OCI-LY7 (cell line): ENCODE data around the gene KIAA1671. TPM values are rescaled to one million over a fixed set of nuclear protein-coding genes. Genes with fewer than 3 reads are reported as not detected.

Experiments
- BruUV-seq: library from RNA; stranded (reverse); fragments of 400-500 nt; replicated peaks from 2 replicates; lab custom pipeline; 2021; lab: Mats Ljungman, UMichigan
- CTCF ChIA-PET: fragments of 300-600 bp; sonication (Branson Sonifier 250); formaldehyde crosslinking; loops from one replicate; lab custom pipeline; 2022; ENCODE audit warnings: antibody characterized with exemption; ENCODE audit not compliant: unreplicated experiment; lab: Charles Lee
- POLR2A ChIA-PET: fragments of 300-600 bp; sonication (Branson Sonifier 250); formaldehyde crosslinking; loops from one replicate; lab custom pipeline; 2022; ENCODE audit warnings: antibody characterized with exemption; lab: Charles Lee
- DNase-seq: peaks from one replicate; pipeline ENCODE4 v3.0.0-alpha.2; 2015; ENCODE audit warnings: low spot score
- H2AFZ ChIP-seq: fragments of 200-600 bp; sonication (generic), shearing (Covaris generic); 2 replicates; pipeline ENCODE4 v1.6.1; 2014; ENCODE audit warnings: mild to moderate bottlenecking, antibody characterized with exemption, low read length, moderate library complexity
- H3K27ac ChIP-seq: fragments of 200-600 bp; sonication (generic); 2 replicates; pipeline ENCODE4 v1.5.1; 2014; ENCODE audit warnings: mixed run types, low read depth, mild to moderate bottlenecking, moderate library complexity, low read length, inconsistent platforms; ENCODE audit not compliant: poor library complexity, severe bottlenecking
- H3K36me3 ChIP-seq: fragments of 200-600 bp; sonication (generic); 2 replicates; pipeline ENCODE4 v1.6.1; 2014; ENCODE audit warnings: mild to moderate bottlenecking, antibody characterized with exemption, low read length, moderate library complexity, mixed read lengths; ENCODE audit not compliant: insufficient read depth
- H3K4me1 ChIP-seq: fragments of 200-600 bp; sonication (generic); 2 replicates; pipeline ENCODE4 v1.5.1; 2014; ENCODE audit warnings: mild to moderate bottlenecking, low read length; ENCODE audit not compliant: insufficient read depth, poor library complexity, severe bottlenecking
- H3K4me2 ChIP-seq: fragments of 200-600 bp; sonication (generic); 2 replicates; pipeline ENCODE4 v1.6.1; 2014; ENCODE audit warnings: mild to moderate bottlenecking, low read length
- H3K4me3 ChIP-seq: fragments of 200-600 bp; sonication (generic); 2 replicates; pipeline ENCODE4 v1.5.1; 2014; ENCODE audit warnings: mild to moderate bottlenecking, low read depth, low read length; ENCODE audit not compliant: poor library complexity, severe bottlenecking
- H3K79me2 ChIP-seq: fragments of 200-600 bp; sonication (generic); 2 replicates; pipeline ENCODE4 v1.6.1; 2016; ENCODE audit warnings: low read depth, mild to moderate bottlenecking, low read length, moderate library complexity, mixed read lengths; ENCODE audit not compliant: insufficient read depth
- H3K9me2 ChIP-seq: fragments of 200-600 bp; sonication (generic); 2 replicates; pipeline ENCODE4 v1.6.1; 2016; ENCODE audit warnings: mild to moderate bottlenecking, low read length, mixed read lengths; ENCODE audit not compliant: insufficient read depth
- H3K9me3 ChIP-seq: fragments of 200-600 bp; sonication (generic); 2 replicates; pipeline ENCODE4 v1.6.1; 2014; ENCODE audit warnings: mild to moderate bottlenecking, mixed run types, low read length, mixed read lengths
- H4K20me1 ChIP-seq: fragments of 200-600 bp; sonication (generic); 2 replicates; pipeline ENCODE4 v1.6.1; 2014; ENCODE audit warnings: mild to moderate bottlenecking, antibody characterized with exemption, low read length, moderate library complexity, mixed read lengths; ENCODE audit not compliant: insufficient read depth
- EZH2phosphoT487 ChIP-seq: fragments of 200-600 bp; sonication (generic); IDR thresholded peaks from 2 replicates; pipeline ENCODE4 v1.6.1; 2018; ENCODE audit warnings: low read depth, borderline replicate concordance, mild to moderate bottlenecking, mixed run types, antibody characterized with exemption, low read length, moderate library complexity, mixed read lengths
- intact Hi-C: fragments of 100-400 bp; cut with micrococcal nuclease; formaldehyde crosslinking; loops from one replicate; pipeline ENCODE4 v1.10.0; 2022; ENCODE audit not compliant: unreplicated experiment
- total RNA-seq, 2 experiments: library from RNA; depleted of rRNA in 1 of 2; stranded (reverse); fragments of >200 nt in 1 of 2; shearing (Covaris generic) in 1 of 2; gene quantifications; 2 replicates each; pipeline ENCODE4 v1.2.3, GENCODE V29; 2014 to 2022
- TF ChIP-seq, protein P1 (sequence below): fragments of 200-600 bp; sonication (generic); conservative IDR thresholded peaks from 2 replicates; pipeline ENCODE4 v1.5.1; 2014; ENCODE audit warnings: mild to moderate bottlenecking, antibody characterized with exemption, low read length, moderate library complexity, mixed read lengths

Gene KIAA1671
- total RNA-seq, 2 experiments from 2014 or later, result not detected

DNA sequence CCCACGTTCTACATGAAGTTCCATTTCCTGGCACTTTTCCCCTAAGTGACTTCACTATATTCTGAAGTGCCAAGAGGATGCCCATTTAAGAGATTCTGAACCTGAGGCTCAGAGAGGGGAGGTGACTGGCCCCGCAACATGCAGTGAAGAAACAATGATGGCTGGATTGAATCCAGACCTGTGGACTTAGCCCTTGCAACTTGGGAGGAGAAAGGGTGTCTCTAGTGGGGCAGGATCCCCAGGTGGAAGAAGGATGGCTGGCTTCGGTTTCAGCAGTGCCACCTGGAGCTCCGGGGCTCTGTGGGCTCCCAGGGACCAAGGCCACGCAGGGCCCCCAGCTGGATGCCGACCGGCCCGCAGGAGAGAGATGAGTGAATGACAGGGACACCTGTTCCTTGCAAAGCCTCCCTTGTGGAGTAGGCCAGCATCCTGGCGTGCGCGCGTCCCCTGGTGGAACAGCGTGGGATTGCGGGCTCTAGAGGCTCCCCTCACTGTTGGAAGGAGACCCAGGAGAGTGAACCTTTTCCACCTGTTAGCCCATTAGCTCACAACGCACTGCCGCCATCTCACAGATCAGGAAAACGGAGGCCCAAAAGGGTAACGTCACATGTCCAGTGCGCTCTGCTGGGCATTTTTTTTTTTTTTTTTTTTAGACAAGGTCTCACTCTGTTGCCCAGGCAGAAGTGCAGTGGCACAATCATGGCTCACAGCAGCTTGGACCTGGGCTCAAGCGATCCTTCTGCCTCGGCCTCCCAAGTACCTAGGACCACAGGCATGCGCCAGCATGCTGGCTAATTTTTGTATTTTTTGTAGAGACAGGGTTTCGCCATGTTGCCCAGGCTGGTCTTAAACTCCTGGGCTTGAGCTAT, 104.7 kb downstream of the KIAA1671 start:
- no peak overlapping the region for H2AFZ ChIP-seq
- no peaks in the 10 kb centered on the region for H3K79me2 ChIP-seq
- no peaks in the 10 kb centered on the region for H3K4me1 ChIP-seq
- H3K9me3 ChIP-seq, result no peaks in the 10 kb centered on the region
- intact Hi-C loops, result no loop called here
- CTCF ChIA-PET, result interaction anchor here (0.6 kb wide), 2 partner anchors 53 to 310 kb away, joined by 3 to 4 read pairs; no protein-coding TSS in a partner anchor
- peak; percentile 43 for DNase-seq
- no peaks in the 10 kb centered on the region for H3K36me3 ChIP-seq
- no peak overlapping the region for H3K27ac ChIP-seq
- no peaks in the 10 kb centered on the region for H3K9me2 ChIP-seq
- no TSS peak for BruUV-seq
- POLR2A ChIA-PET, result no interaction called here
- H3K4me3 ChIP-seq, result no peak overlapping the region
- H4K20me1 ChIP-seq, result no peaks in the 10 kb centered on the region
- TF ChIP-seq EZH2phosphoT487, result no peak
- TF ChIP-seq, protein P1, sequence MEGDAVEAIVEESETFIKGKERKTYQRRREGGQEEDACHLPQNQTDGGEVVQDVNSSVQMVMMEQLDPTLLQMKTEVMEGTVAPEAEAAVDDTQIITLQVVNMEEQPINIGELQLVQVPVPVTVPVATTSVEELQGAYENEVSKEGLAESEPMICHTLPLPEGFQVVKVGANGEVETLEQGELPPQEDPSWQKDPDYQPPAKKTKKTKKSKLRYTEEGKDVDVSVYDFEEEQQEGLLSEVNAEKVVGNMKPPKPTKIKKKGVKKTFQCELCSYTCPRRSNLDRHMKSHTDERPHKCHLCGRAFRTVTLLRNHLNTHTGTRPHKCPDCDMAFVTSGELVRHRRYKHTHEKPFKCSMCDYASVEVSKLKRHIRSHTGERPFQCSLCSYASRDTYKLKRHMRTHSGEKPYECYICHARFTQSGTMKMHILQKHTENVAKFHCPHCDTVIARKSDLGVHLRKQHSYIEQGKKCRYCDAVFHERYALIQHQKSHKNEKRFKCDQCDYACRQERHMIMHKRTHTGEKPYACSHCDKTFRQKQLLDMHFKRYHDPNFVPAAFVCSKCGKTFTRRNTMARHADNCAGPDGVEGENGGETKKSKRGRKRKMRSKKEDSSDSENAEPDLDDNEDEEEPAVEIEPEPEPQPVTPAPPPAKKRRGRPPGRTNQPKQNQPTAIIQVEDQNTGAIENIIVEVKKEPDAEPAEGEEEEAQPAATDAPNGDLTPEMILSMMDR, result peak; percentile 82
- no peak overlapping the region for H3K4me2 ChIP-seq

DNA sequence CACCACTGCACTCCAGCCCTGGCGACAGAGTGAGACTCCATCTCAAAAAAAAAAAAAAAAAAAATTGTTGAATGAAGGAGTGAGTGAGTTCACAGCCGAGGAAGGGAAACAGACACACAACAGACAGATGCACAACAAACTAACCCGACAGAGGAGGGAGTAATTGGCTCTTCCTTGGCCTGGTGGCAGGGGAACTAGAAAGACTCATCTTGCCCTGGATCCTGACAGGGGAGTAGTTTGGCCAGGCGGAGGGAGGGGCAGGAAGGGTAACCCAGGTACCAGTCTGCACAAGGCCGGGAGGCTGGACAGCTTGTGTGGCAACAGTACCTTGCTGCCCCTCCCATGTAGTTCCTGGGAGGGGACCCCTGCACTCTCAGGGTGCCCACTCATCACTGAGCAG, 106.9 kb downstream of the KIAA1671 start:
- intact Hi-C loops, result no loop called here
- Histone ChIP-seq H3K4me2 (no peak overlapping the region), H3K27ac (no peak overlapping the region), H3K9me2 (no peaks in the 10 kb centered on the region), H4K20me1 (no peaks in the 10 kb centered on the region), H3K4me3 (no peak overlapping the region), H3K36me3 (no peaks in the 10 kb centered on the region), H2AFZ (no peak overlapping the region), H3K9me3 (no peaks in the 10 kb centered on the region), H3K4me1 (no peaks in the 10 kb centered on the region), H3K79me2 (no peaks in the 10 kb centered on the region)
- CTCF ChIA-PET, result no interaction called here
- POLR2A ChIA-PET, result no interaction called here
- BruUV-seq, result no TSS peak
- no peak for DNase-seq
- TF ChIP-seq EZH2phosphoT487, result no peak
- TF ChIP-seq, protein P1, result no peak

DNA sequence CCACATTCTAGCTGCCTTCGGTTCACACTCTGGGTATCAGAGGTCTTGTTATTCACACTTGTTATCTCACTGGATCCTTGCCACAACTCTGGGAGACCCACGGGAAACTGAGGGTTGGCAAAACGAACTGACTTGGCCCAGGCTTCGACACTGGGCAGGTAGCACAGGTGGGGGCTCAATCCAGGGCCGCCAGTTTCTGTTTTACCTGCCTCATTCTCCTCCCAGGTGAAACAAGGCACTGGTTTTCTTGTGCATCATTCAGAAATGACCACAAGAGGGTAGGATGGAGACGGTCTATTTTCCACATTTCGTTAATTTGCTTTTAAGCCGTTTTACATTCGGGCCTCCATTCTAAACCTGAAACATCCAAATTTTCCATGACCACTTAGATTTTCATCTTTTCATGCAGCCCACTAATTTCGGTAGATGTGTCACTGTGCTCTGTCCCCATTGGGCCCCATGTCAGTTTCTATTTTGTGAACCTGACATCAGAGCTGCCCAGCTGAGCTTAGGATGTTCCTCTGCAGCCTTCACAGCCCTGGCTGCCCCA, 108.1 kb downstream of the KIAA1671 start:
- BruUV-seq, result no TSS peak
- H3K4me1 ChIP-seq, result no peaks in the 10 kb centered on the region
- H3K9me3 ChIP-seq, result no peaks in the 10 kb centered on the region
- H3K4me3 ChIP-seq, result no peak overlapping the region
- no peaks in the 10 kb centered on the region for H3K9me2 ChIP-seq
- ChIA-PET CTCF (no interaction called here), POLR2A (no interaction called here)
- no peaks in the 10 kb centered on the region for H3K79me2 ChIP-seq
- no peak overlapping the region for H3K4me2 ChIP-seq
- H4K20me1 ChIP-seq, result no peaks in the 10 kb centered on the region
- TF ChIP-seq, protein P1, result peak; percentile 41; the same call in 1 of the 2 replicates
- TF ChIP-seq EZH2phosphoT487, result no peak
- no peaks in the 10 kb centered on the region for H3K36me3 ChIP-seq
- intact Hi-C loops, result no loop called here
- no peak for DNase-seq
- H2AFZ ChIP-seq, result no peak overlapping the region
- H3K27ac ChIP-seq, result no peak overlapping the region
